HG03196 (cell line): ENCODE measurements around the gene SIAH3.

ENCODE experiments used
- ATAC-seq: cut with Tn5 transposase; IDR thresholded peaks from one replicate; pipeline ENCODE4 v1.9.1; 2021; ENCODE audit not compliant: unreplicated experiment

Gene SIAH3

GRCh38 chr13:45825387-45825650 lies 26.2 kb downstream of the SIAH3 start:
- no peak for ATAC-seq

- no peak for ATAC-seq
These were observed 28.0 kb downstream of the SIAH3 start for GRCh38 chr13:45823583-45823982.

GRCh38 chr13:45821811-45822210 lies 29.7 kb downstream of the SIAH3 start:
- no peak for ATAC-seq

DNA sequence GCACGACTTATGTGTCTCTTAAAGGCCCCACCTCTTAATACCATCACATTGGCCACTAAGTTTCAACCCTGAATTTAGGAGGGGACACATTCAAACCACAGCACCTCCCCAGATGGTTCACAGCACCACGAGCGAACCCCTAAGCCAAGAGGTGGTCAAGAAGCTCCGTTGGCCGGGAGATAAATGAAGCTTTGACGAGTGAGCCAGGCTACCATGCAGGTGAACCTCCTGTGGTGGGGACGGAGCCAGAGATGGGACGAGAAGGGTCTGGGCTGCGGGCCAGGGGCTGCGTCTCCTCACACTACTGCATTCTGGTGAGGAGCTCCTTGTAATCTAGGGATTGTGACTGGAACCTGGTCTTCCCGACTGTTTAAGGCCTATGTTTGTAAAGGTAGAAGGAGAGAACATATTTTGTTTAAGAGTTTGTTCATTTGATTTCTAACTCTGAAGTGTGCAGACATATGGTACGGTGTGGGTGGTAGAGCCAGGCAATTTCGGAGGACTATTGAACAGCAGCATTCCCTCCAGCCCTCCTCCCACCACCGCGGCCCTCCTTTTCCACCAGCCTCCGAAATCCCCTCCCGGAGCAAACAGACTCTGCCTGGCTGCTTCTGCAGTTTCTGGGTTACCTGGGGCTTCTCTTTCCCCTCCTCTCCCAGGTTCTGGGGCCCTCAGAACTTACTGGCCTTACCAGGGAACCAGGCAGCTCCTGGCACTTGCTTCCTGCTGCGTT lies 31.3 kb downstream of the SIAH3 start:
- no peak for ATAC-seq

GRCh38 chr13:45817833-45818232 lies 33.7 kb downstream of the SIAH3 start:
- no peak for ATAC-seq

GRCh38 chr13:45816427-45816826 lies 35.1 kb downstream of the SIAH3 start:
- ATAC-seq: no peak

GRCh38 chr13:45812695-45813372 lies 38.7 kb downstream of the SIAH3 start:
- ATAC-seq: no peak

DNA sequence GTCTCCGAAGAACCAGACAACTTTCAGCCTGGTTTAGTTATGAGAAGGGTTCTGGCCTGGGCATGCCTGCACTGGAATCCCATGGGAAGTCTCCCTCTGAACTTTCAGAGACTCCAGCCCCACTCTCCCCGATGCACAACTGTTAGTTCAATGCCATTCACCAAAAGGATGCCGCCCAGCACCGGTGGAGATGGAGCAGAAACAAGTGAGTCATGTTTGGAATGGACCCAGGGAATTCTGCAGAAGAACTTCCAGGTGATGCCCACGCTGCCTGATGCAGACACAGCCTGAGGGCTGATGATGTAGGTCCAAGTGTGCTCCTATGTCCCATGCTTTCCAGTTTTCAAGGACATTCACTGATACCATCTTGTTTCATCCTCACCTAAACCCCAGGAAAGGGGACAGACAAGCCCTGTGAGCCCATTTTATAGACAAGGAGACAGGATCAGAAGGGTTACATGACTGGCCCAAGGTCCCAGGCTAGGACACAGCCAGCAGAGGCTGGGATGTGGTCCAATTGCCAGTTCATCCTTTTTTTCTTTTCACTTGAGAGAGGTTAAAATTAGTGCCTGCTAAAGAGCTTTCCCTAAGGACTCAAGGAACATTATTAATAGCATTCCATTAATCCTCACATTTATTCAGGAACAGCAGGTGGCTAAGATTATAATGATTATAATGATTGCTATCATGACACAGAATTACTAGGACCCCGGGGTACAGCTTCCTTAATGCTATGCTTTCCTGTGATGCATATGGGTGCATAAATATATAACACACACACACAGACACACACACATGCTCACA lies 39.5 kb downstream of the SIAH3 start:
- no peak for ATAC-seq

DNA sequence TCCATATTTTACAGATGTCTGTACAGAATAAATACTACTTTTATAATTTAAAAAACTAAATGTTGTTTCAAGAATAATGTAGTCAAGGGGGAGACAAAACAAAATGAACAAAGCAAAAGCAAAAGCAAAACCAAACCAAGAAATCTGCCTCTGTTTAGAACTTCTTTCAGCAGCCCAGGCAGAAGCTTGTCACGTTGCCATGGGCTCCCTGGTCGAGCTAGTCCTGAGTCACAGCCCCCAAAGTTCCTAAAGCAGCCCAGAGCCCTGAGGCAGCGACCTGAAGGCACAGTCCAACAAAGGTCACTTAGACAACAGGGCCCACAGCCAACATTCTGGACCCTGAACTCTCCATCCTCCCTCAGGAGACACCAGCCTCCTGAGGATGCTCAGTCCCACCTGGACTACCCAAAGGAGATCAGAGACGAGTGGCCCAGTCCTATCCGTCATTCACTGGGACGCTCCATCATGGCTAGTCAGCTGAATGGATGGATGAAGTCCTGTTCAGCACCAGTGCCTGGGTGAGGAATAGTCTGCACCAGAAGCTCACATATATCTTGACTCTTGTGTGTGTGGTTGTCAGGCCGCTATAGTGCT lies 41.7 kb downstream of the SIAH3 start:
- no peak for ATAC-seq

- ATAC-seq: no peak
These were observed 42.6 kb downstream of the SIAH3 start for GRCh38 chr13:45808925-45809324.

GRCh38 chr13:45807520-45808099 lies 43.9 kb downstream of the SIAH3 start:
- no peak for ATAC-seq

DNA sequence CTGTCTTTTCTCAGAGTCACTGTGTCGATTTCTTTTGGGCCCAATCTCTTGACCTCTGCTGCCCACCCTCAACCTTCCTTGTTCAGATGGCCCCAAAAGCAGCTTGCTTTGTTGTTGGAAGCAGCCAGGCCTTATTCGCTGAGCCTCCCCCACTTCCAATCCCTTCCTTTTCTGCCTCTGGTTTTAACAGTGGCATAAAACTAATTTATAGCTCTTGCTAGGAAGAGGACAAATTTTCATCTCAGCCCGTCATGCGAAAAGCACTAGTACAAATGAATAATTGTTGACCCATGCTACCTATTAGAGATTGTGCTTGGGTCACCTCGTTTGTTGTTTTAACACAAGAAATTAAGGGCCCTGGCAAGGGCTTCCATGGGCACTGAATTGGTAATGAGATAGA lies 51.1 kb downstream of the SIAH3 start:
- ATAC-seq: no peak

- no peak for ATAC-seq
These were observed 52.1 kb downstream of the SIAH3 start for GRCh38 chr13:45799451-45799850.

GRCh38 chr13:45798851-45799250 lies 52.7 kb downstream of the SIAH3 start:
- ATAC-seq: no peak

- ATAC-seq: no peak
These were observed 54.9 kb downstream of the SIAH3 start for GRCh38 chr13:45796426-45797235.

DNA sequence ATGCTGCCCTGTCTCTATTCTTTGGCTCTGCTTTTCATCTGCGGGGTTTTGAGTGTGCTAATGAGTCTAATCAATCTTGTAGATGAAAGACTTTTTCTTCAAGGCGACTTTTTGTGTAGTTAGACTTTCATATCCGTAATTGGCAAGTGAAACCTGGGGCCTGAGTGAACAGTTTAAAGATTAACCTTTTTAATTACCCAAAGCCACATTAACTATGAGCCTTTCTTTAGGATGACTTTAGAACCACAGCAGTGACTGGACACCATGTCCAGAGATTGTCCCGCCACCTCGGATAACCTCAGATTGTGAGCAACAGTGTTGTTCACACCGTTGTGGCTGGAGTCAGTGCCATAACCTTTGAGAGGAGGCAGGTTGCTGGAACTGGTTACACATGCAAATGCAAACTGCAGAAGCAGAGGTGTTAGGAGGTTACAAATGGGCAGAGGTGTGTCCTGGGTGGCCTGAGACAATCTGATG lies 58.7 kb downstream of the SIAH3 start:
- ATAC-seq: no peak

DNA sequence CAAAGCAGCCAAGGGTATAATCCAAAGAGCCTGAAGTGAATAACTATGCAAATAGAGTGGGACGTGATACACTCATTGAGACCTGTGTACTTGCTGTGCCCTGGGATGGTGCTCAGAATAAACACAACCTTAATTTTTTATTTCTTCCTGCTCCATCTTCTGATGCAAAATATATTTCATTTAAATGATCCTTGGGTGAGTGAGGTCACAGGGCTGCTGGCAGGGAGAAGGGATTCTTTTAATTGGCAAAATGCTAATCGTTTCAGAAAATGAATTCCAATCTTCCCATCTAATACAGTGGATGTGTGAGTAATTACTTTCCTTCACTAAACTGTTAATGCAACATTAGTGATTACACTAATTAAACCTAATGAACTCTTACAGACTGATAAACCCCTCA lies 63.5 kb downstream of the SIAH3 start:
- ATAC-seq: no peak

GRCh38 chr13:45787346-45787745 lies 64.2 kb downstream of the SIAH3 start:
- no peak for ATAC-seq

DNA sequence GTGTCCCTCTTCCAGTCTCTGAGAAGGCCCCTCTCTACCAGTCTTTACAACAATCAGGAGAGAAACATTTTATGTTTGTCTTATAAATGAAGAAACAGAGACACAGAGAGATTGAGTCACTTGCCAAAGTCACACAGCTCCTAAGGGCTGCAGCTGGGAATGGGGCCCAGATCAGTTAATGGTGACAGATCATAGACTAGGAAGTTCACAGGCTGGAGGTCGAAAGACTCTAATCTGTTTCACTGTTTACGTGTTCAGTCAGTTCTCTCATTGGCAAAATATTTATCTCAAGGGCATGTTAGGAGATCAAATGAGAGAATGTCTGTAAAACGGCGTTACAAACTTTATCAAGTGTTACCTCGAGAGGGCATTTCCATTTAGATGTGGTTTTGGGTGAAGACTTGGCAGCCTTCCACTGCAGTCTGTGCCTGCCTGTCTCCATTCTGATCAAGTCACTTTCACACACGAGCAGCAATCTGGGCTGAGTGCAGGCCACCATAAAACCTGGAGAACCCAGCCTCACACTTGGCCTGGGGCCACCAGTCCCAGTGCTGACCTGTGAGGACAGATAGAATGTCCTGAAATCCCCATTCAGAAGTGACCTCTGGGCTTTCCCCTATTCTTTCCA lies 65.1 kb downstream of the SIAH3 start:
- no peak for ATAC-seq
